Neural cell (in vitro differentiated cells): ENCODE results near the gene VOPP1.

ENCODE experiments used
- CTCF ChIP-seq: fragments of 450-650 bp; IDR thresholded peaks from 2 replicates; pipeline ENCODE4 v1.5.1; 2014; ENCODE audit warnings: antibody characterized with exemption, mild to moderate bottlenecking, moderate library complexity; ENCODE audit not compliant: poor library complexity, severe bottlenecking
- EP300 ChIP-seq: fragments of 450-650 bp; conservative IDR thresholded peaks from 2 replicates; pipeline ENCODE4 v1.6.1; 2014; ENCODE audit warnings: antibody characterized with exemption, mild to moderate bottlenecking, moderate library complexity; ENCODE audit not compliant: poor library complexity, severe bottlenecking
- EZH2 ChIP-seq: fragments of 200-600, 300-800 bp; shearing (Covaris generic), sonication (generic); IDR thresholded peaks from 2 replicates; pipeline ENCODE4 v1.6.1; 2014; ENCODE audit warnings: antibody characterized with exemption, low read length, borderline replicate concordance, mild to moderate bottlenecking; ENCODE audit not compliant: insufficient read depth, poor library complexity, severe bottlenecking
- MXI1 ChIP-seq: fragments of 450-650 bp; conservative IDR thresholded peaks from 2 replicates; pipeline ENCODE4 v1.6.1; 2014; ENCODE audit warnings: antibody characterized with exemption, mild to moderate bottlenecking; ENCODE audit not compliant: poor library complexity, severe bottlenecking
- POLR2AphosphoS5 ChIP-seq: IDR thresholded peaks from 2 replicates; pipeline ENCODE4 v1.6.1; 2012
- RAD21 ChIP-seq: fragments of 450-650 bp; conservative IDR thresholded peaks from 2 replicates; pipeline ENCODE4 v1.6.1; 2014; ENCODE audit warnings: antibody characterized with exemption, mild to moderate bottlenecking, moderate library complexity
- REST ChIP-seq: IDR thresholded peaks from 2 replicates; pipeline ENCODE4 v1.6.1; 2012; ENCODE audit warnings: borderline replicate concordance
- SMC3 ChIP-seq: fragments of 450-650 bp; conservative IDR thresholded peaks from 2 replicates; pipeline ENCODE4 v1.6.1; 2014; ENCODE audit warnings: antibody characterized with exemption, mild to moderate bottlenecking, moderate library complexity; ENCODE audit not compliant: poor library complexity
- TAF1 ChIP-seq: IDR thresholded peaks from 2 replicates; pipeline ENCODE4 v1.6.1; 2012; ENCODE audit warnings: low read depth

DNA sequence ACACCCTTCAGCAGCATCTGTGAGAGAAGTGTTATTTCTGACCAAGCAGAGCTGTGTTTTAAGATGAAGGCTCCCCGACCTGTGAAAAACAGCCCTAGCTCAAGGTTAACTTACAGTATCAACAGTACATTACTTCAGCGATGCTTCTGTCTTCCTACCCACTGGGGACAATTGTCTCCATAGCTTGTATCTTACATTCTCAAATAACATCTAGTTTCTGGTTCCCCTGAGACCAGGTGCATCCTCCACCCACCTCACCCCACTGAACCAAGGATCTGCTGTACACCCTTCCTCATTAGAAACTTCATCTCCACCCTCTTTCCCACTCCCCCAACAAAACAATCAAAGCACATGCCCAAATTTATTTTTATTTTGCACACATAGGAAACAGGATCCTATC lies 102.0 kb downstream of the VOPP1 start:
- TF ChIP-seq CTCF = no peak
- no peak for TF ChIP-seq POLR2AphosphoS5
- TF ChIP-seq EZH2 = no peak
- no peak for TF ChIP-seq TAF1
- TF ChIP-seq MXI1 = no peak
- no peak for TF ChIP-seq REST
- no peak for TF ChIP-seq RAD21
- no peak for TF ChIP-seq SMC3
- TF ChIP-seq EP300 = no peak
